ACHN (cell line): ENCODE results near the gene SPTLC1.
"Not testable (repeated sequence)": the region's sequence is repeated elsewhere in the genome, so short reads cannot be mapped to it uniquely, and the experiment has no call there.

ENCODE experiments used
- DNase-seq: peaks from one replicate; pipeline ENCODE4 v3.0.0-alpha.2; 2015
- in situ Hi-C: cut with HindIII; loops from 2 replicates; pipeline ENCODE4 v1.10.0; 2017; ENCODE audit warnings: low sequenced_read_pairs, low pct_ligation_motif_present, low pct_unique_long_range_greater_than_20kb

Gene SPTLC1

GRCh38 chr9:92115071-92115858 lies at the start of gene SPTLC1:
TSS of gene SPTLC1 (minus strand) at chr9:92115413. CDS start at chr9:92115370, 43 bp downstream.
- in situ Hi-C loops = no loop called here
- peak; percentile 92 for DNase-seq

GRCh38 chr9:92164975-92165374 lies 49.8 kb upstream of the SPTLC1 start:
- DNase-seq = no peak
- in situ Hi-C loops = no loop called here

- no peak for DNase-seq
- in situ Hi-C loops = no loop called here
These were observed 49.3 kb upstream of the SPTLC1 start for GRCh38 chr9:92164490-92164889.

GRCh38 chr9:92163276-92163675 lies 48.1 kb upstream of the SPTLC1 start:
- in situ Hi-C loops = no loop called here
- DNase-seq = no peak

GRCh38 chr9:92160786-92161185 lies 45.6 kb upstream of the SPTLC1 start:
- in situ Hi-C loops = no loop called here
- no peak for DNase-seq

- in situ Hi-C loops = no loop called here
- no peak for DNase-seq
These were observed 43.8 kb upstream of the SPTLC1 start for GRCh38 chr9:92159058-92159457.

GRCh38 chr9:92158097-92158601 lies 42.9 kb upstream of the SPTLC1 start:
- no peak for DNase-seq
- in situ Hi-C loops = no loop called here

GRCh38 chr9:92155736-92156135 lies 40.5 kb upstream of the SPTLC1 start:
- DNase-seq, in situ Hi-C loops: not testable (repeated sequence)

- in situ Hi-C loops = no loop called here
- no peak for DNase-seq
These were observed 40.0 kb upstream of the SPTLC1 start for GRCh38 chr9:92155221-92155620.

GRCh38 chr9:92153466-92154415 lies 38.5 kb upstream of the SPTLC1 start:
- DNase-seq = peak; percentile 79
- in situ Hi-C loops = not testable (repeated sequence)

- in situ Hi-C loops = no loop called here
- DNase-seq = no peak
These were observed 36.6 kb upstream of the SPTLC1 start for GRCh38 chr9:92151691-92152393.

GRCh38 chr9:92150501-92151470 lies 35.6 kb upstream of the SPTLC1 start:
- DNase-seq, in situ Hi-C loops: not testable (repeated sequence)

- in situ Hi-C loops = no loop called here
- no peak for DNase-seq
These were observed 32.6 kb upstream of the SPTLC1 start for GRCh38 chr9:92147852-92148180.

- in situ Hi-C loops = no loop called here
- DNase-seq = peak; percentile 89
These were observed 32.0 kb upstream of the SPTLC1 start for GRCh38 chr9:92147030-92147851.

- peak; percentile 14 for DNase-seq
- in situ Hi-C loops = no loop called here
These were observed 31.4 kb upstream of the SPTLC1 start for GRCh38 chr9:92146610-92147009.

GRCh38 chr9:92145784-92146183 lies 30.6 kb upstream of the SPTLC1 start:
- DNase-seq, in situ Hi-C loops: not testable (repeated sequence)

GRCh38 chr9:92142329-92142728 lies 27.1 kb upstream of the SPTLC1 start:
- DNase-seq = no peak
- in situ Hi-C loops = no loop called here
